Natural killer cell treated with Interleukin-12 subunit alpha and Interleukin-12 subunit beta and Interleukin-15 and Interleukin-18, amount 100 ng/mL, for 72 hours (primary cell): Measurements from ENCODE around the gene NBPF9. TPM values are rescaled to one million over a fixed set of nuclear protein-coding genes. Genes with fewer than 3 reads are reported as not detected.
"Not testable (repeated sequence)": the region's sequence is repeated elsewhere in the genome, so short reads cannot be mapped to it uniquely, and the experiment has no call there.

Experiments used
- ATAC-seq, 2 donors: fragments of 150-1000 bp; cut with Tn5 transposase in 1 of 2; sonication (Bioruptor Pico), chemical (Tn5 transposase) in 1 of 2; 2 replicates each; pipeline ENCODE4 v1.10.0; 2021
- DNase-seq: peaks from one replicate; pipeline ENCODE4 v3.0.0; 2022; ENCODE audit warnings: low spot score
- H3K27ac Mint-ChIP-seq, 2 donors: 1 replicate in 1 of 2; 2 replicates in 1 of 2; pipeline ENCODE4 v1.8.0; 2022; ENCODE audit warnings: mixed read lengths in 2 of 2, mild to moderate bottlenecking in 1 of 2, moderate library complexity in 1 of 2
- H3K27me3 Mint-ChIP-seq, 2 donors: 1 replicate in 1 of 2; 2 replicates in 1 of 2; pipeline ENCODE4 v1.8.0; 2022; ENCODE audit warnings: mixed read lengths in 2 of 2
- H3K36me3 Mint-ChIP-seq: one replicate; pipeline ENCODE4 v1.8.0; 2022; ENCODE audit warnings: mixed read lengths
- H3K4me1 Mint-ChIP-seq, 2 donors: 1 replicate in 1 of 2; 2 replicates in 1 of 2; pipeline ENCODE4 v1.8.0; 2022; ENCODE audit warnings: low read depth in 2 of 2, mixed read lengths in 2 of 2, mild to moderate bottlenecking in 1 of 2
- H3K4me3 Mint-ChIP-seq: one replicate; pipeline ENCODE4 v1.8.0; 2022; ENCODE audit warnings: mixed read lengths
- H3K9me3 Mint-ChIP-seq: 2 replicates; pipeline ENCODE4 v1.8.0; 2022; ENCODE audit warnings: mixed read lengths
- total RNA-seq, 2 donors: library from RNA; stranded (reverse); gene quantifications; one replicate each; pipeline ENCODE4 v1.2.3, GENCODE V29; 2022

The NBPF9 gene, protein sequence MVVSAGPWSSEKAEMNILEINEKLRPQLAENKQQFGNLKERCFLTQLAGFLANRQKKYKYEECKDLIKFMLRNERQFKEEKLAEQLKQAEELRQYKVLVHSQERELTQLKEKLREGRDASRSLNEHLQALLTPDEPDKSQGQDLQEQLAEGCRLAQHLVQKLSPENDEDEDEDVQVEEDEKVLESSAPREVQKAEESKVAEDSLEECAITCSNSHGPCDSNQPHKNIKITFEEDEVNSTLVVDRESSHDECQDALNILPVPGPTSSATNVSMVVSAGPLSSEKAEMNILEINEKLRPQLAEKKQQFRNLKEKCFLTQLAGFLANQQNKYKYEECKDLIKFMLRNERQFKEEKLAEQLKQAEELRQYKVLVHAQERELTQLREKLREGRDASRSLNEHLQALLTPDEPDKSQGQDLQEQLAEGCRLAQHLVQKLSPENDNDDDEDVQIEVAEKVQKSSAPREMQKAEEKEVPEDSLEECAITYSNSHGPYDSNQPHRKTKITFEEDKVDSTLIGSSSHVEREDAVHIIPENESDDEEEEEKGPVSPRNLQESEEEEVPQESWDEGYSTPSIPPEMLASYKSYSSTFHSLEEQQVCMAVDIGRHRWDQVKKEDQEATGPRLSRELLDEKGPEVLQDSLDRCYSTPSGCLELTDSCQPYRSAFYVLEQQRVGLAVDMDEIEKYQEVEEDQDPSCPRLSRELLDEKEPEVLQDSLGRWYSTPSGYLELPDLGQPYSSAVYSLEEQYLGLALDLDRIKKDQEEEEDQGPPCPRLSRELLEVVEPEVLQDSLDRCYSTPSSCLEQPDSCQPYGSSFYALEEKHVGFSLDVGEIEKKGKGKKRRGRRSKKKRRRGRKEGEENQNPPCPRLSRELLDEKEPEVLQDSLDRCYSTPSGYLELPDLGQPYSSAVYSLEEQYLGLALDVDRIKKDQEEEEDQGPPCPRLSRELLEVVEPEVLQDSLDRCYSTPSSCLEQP (N-terminal part only)
- 10 to 100 TPM; 13.7 to 20.0 TPM for total RNA-seq

DNA sequence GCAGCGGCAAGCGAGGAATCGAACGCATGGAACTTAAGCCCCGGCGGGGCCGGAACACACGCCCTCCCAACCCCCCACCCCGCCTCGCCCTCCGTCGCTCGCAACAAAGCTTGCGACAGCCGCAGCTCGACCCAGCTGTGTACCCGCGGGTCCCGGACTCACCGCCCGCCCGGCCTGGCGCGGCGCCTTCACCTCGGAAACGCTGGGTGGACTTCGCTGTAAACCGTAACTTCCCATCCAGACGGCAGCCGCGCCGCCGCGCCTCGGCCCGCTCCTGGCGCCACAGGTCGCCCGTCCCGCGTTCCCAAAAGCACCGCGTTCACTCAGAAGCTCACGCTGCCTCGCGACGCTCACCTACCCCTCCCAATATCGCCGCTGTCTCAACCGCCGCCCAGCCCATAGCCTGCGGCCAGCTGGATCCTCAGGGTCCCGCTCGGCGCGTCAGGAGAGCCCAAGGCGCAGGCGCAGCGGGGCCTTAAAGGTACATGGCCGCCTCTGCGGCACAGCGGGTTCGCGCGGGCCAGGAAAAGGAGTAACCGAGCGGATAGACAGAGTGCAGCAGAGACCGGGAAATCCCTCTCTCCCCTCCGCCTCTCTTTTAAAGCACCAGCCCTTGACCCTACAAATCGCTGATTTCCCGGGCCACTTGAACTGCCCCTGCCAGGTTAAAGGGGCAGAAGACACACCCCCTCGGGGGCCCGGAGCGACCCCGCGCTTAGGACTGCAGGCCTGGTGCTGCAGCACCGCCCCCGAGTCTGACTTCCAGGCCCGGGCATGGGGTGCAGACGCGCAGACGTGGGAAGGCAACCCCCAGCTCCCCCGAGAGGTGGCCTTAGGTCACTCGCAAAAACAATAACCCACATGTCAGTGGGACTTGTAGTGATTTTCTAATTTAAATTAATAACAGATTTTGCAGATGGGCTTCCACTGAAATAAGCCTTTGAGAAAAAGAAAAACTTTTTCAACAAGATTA lies at the start of gene NBPF9:
Gene NBPF9 (minus strand): TSS at position 443 of the 973 bp plus-strand sequence. CDS start 21,412 bp downstream, outside the sequence.
- H3K4me3 Mint-ChIP-seq: peak within 1 kb of the TSS; percentile 95
- DNase-seq, H3K4me1 Mint-ChIP-seq, H3K27me3 Mint-ChIP-seq, H3K9me3 Mint-ChIP-seq, H3K36me3 Mint-ChIP-seq: not testable (repeated sequence)
- peak; percentile 96 to 97 for ATAC-seq
- peak within 1 kb of the TSS; percentile 47 to 79 for H3K27ac Mint-ChIP-seq

DNA sequence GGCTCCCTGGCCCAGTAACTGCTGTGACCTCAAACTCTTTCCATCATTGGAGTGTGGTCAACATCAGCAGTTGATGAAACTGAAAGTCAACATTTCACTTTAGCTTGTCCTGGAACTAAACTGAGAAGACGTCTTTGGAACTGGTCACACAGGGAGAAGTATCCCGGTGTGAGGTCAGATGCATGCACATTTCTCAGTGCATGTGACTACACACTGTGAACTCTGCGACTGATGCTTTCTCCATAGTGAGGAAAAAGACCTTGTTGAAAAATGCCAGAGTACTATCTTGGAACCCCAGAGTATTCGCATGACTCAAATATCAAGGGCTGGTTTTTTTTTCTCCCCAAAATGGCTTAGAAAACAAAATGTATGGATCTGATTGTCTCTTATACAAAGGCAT lies 46.6 kb upstream of the NBPF9 start:
- ATAC-seq, H3K27me3 Mint-ChIP-seq, DNase-seq, H3K4me1 Mint-ChIP-seq, H3K27ac Mint-ChIP-seq, H3K36me3 Mint-ChIP-seq, H3K4me3 Mint-ChIP-seq, H3K9me3 Mint-ChIP-seq: not testable (repeated sequence)

- not testable (repeated sequence) for H3K9me3 Mint-ChIP-seq, H3K4me1 Mint-ChIP-seq, H3K27me3 Mint-ChIP-seq, H3K36me3 Mint-ChIP-seq, H3K27ac Mint-ChIP-seq, DNase-seq, H3K4me3 Mint-ChIP-seq, ATAC-seq
These were observed 34.2 kb upstream of the NBPF9 start for GRCh38 chr1:149137585-149137984.

DNA sequence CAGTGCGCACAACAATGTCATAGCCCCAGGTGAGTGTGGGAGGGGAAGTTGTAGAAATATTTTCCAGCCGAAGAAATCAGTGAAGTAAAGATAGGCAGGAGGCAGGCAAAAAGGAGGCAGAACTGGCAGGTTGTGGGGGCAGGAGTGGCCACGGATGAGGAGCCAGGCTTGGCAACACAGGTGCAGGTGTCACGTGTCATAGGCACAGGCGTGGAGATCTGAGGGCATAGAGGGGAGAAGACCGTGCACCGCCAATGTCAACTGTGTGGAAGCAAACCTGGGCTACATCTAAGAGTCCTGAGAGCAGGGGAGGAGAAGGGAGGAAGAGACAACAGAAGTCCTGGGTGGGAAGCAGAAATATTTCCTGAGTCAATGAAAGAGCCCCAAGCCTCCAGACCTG lies 27.6 kb upstream of the NBPF9 start:
- ATAC-seq, H3K4me3 Mint-ChIP-seq, H3K9me3 Mint-ChIP-seq, H3K36me3 Mint-ChIP-seq, DNase-seq, H3K27me3 Mint-ChIP-seq, H3K27ac Mint-ChIP-seq, H3K4me1 Mint-ChIP-seq: not testable (repeated sequence)

DNA sequence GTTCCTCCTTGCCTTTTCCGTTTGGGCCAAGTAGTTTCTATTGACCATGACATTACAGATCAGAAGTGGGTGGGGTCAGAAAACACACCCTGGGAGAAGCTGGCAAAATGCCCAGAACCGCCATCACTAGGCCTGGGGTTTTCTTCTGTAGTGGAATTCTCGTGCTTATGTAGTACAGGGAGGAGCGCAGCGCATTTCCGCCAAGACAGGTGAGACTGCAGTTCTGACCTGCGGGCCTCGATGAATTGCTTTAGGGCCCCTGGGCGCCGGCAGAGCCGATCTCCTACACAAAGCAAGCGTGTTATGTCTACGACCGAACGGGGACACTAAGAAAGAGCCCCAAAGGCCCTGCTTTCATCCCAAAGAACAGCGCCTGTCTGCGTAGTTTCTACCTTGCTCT lies 25.9 kb upstream of the NBPF9 start:
- not testable (repeated sequence) for H3K4me1 Mint-ChIP-seq, H3K27me3 Mint-ChIP-seq, H3K36me3 Mint-ChIP-seq, ATAC-seq, DNase-seq, H3K9me3 Mint-ChIP-seq, H3K27ac Mint-ChIP-seq, H3K4me3 Mint-ChIP-seq

- not testable (repeated sequence) for H3K27ac Mint-ChIP-seq, H3K4me3 Mint-ChIP-seq, ATAC-seq
These were observed 23.3 kb upstream of the NBPF9 start for GRCh38 chr1:149126555-149127145.

GRCh38 chr1:149123948-149124926 lies 20.9 kb upstream of the NBPF9 start:
- not testable (repeated sequence) for H3K4me3 Mint-ChIP-seq, H3K36me3 Mint-ChIP-seq, DNase-seq, H3K27me3 Mint-ChIP-seq, H3K27ac Mint-ChIP-seq, ATAC-seq, H3K9me3 Mint-ChIP-seq, H3K4me1 Mint-ChIP-seq

More at GRCh38 chr1:149126555-149127145, 23.3 kb upstream of the NBPF9 start:
- not testable (repeated sequence) for H3K4me1 Mint-ChIP-seq, H3K36me3 Mint-ChIP-seq, H3K9me3 Mint-ChIP-seq, DNase-seq, H3K27me3 Mint-ChIP-seq

GRCh38 chr1:149112828-149113227 lies 9.5 kb upstream of the NBPF9 start:
- not testable (repeated sequence) for H3K27ac Mint-ChIP-seq, H3K4me1 Mint-ChIP-seq, H3K27me3 Mint-ChIP-seq, DNase-seq, H3K36me3 Mint-ChIP-seq, H3K4me3 Mint-ChIP-seq, H3K9me3 Mint-ChIP-seq, ATAC-seq

DNA sequence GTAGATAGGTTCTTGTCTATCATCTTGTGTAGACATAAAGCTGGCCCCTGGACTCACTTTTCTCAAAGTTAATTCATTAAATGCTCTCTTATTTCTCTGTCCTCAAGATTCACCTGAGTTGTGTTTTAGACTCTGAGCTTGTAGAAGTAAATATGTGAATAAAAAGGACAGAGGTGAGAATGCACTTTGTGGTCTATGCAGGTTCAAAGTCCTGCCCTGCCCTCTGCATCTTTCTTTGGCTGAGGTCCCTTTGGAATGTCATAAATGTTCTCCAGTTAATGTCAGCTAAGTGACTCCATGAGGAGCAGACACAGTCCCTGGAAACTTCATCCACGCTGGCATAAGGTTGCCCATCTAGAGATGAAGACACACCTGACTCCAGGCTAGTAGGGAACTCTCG lies 7.0 kb upstream of the NBPF9 start:
- ATAC-seq: not testable (repeated sequence)

DNA sequence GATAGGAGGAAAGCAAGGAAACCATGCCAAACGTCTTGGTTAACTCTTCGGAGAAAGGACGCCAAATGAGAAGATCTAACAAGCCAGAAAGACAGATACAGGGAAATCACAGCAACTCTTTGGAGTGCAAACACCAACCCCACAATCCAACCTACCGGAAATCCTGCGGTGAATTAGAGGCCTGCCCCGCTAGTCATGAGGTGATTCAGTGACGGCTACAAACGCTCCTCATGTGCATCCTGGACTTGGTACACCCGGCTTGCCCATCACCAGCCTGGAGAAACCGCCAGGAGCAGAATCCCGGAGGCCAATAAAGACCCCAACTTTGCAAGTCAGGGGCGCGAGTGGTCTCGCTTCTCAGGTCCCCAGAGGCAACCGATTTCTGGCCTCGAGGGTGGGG lies 777 bp downstream of the NBPF9 start:
- not testable (repeated sequence) for DNase-seq, H3K4me1 Mint-ChIP-seq, H3K36me3 Mint-ChIP-seq, H3K4me3 Mint-ChIP-seq, H3K9me3 Mint-ChIP-seq, H3K27me3 Mint-ChIP-seq, H3K27ac Mint-ChIP-seq
- ATAC-seq: peak; percentile 71 to 79

More for the DNA sequence above, 7.0 kb upstream of the NBPF9 start:
- not testable (repeated sequence) for H3K9me3 Mint-ChIP-seq, H3K36me3 Mint-ChIP-seq, H3K4me3 Mint-ChIP-seq, H3K27me3 Mint-ChIP-seq, H3K27ac Mint-ChIP-seq, DNase-seq, H3K4me1 Mint-ChIP-seq

DNA sequence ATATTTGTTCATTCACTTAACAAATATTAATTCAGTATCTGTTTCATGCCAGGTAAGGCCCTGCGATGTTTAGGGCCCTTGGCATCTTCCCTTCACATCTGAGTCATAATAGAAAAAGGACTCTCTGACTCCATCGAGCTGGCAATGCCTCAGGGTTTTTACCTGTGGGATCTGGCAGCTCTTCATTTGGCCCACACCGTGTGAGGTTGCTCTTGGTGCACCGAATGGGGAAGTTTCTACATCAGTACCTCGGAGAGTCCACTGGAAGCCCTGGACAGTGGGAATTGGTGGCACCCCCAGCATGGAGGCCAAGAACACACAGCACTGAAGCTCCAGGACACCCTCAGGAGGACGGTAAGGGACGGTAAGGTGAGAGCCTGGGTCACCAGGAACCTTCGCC lies 5.1 kb downstream of the NBPF9 start:
- not testable (repeated sequence) for H3K4me3 Mint-ChIP-seq, H3K9me3 Mint-ChIP-seq, H3K27me3 Mint-ChIP-seq, H3K27ac Mint-ChIP-seq, H3K4me1 Mint-ChIP-seq, ATAC-seq, DNase-seq, H3K36me3 Mint-ChIP-seq

DNA sequence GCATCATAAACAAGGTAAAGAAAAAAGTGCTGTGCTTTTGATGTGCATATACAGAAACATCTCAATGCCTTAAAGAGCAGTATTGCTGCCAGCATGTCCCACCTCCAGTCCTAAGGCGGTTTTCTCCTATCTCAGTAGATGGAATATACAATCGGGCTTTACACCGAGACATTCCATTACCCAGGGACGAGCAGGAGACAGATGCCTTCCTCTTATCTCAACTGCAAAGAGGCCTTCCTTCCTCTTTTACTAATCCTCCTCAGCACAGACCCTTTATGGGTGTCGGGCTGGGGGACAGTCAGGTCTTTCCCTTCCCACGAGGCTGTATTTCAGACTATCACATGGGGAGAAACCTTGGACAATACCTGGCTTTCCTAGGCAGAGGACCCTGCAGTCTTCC lies 10.2 kb downstream of the NBPF9 start:
- not testable (repeated sequence) for H3K36me3 Mint-ChIP-seq, H3K27ac Mint-ChIP-seq, H3K4me3 Mint-ChIP-seq, ATAC-seq, DNase-seq, H3K4me1 Mint-ChIP-seq, H3K9me3 Mint-ChIP-seq, H3K27me3 Mint-ChIP-seq
